GM19035 (cell line): Measurements from ENCODE around the gene HOXB2.

Experiments used
- ATAC-seq: cut with Tn5 transposase; IDR thresholded peaks from one replicate; pipeline ENCODE4 v1.9.1; 2021; ENCODE audit not compliant: unreplicated experiment

Gene HOXB2

DNA sequence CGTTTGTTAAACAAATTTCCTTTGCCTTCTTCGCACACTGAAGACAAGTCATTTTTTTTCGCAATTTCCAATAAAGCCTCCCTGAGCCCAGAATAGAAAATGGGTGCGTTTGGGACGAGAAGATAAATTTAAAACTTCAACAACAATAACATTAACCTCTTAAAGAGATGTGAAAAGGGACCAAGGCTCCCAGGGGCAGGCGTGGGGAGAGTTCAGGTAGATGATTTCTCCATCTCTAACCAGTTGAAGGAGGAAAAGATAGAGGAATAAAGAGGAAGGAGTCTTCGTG, 34.5 kb upstream of the HOXB2 start:
- ATAC-seq, result no peak

DNA sequence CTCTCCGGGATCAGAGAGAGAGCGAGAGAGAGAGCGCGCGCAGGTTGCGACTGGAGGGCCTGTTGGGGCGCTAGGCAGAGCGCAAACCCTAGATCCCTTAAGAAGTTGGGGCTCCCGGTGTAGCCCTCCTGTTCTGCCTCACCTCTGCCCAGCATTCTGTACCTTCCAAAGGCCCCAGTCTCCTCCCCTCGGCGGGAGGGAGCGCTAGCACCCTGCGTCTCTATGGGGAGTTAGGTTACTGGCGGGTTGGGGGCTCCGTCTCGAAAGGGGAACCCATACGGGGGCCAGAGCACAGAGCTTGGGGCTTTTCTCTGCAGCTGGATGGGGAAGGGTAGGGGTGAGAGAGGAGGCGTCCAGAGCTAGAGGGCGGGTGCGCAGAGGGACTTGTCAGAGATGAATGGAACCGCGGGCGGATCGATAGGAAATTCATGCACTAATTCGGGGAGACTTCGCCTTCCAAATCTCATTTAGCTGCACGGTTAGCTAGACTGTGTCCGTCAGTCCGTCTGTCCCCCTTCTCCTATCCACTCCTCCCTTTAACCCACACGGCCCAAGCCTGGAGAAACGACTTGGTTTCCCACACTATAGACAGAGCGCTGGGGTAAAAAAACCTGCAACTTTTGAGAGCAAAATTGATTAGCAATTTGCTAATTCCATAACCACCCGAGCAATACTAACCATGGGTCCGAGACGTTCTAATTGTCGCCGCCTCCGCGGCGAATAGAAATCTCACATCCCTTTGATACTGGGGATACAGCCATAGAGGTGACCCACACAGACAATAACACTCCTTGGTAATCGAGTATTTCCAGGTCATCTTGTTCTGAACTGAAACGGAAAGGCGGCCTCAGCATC, 33.9 kb upstream of the HOXB2 start:
- ATAC-seq, result peak; percentile 34

DNA sequence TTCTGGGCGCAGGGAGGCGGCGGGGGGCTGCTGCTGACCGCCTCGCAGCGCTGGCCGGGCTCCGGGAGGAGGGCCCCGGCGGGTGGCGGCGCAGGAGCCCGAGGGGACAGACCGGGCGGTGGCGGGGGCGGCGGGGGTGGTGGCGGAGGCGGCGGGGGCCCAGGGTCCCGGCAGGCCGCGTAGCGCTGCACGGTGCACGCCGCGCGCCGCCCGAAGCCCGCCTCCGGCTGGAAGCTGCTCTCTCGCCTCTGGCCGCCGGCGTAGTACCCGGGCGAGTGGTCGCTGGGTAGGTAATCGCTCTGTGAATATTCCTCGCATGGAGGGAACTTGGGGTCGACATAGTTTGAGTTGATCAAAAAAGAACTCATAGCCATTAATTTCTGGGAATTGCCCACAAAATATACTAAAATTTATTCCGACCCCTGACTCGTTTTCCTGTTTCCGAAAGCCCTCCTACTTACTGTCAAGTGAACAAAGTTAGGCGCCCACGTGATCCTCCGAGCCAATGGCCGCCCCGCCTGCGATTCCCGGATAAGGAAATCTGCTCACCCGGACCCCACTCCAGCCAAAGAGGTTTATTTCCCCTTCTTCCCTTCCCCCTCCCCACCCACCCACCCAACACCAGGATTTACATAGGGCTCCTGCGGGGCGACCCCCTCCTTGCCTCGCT, 33.2 kb upstream of the HOXB2 start, which contains the start of gene HOXB4:
TSS of gene HOXB4 (minus strand) at position 405 of the 670 bp plus-strand sequence. CDS start at position 374, 31 bp downstream.
- peak; percentile 70 for ATAC-seq

DNA sequence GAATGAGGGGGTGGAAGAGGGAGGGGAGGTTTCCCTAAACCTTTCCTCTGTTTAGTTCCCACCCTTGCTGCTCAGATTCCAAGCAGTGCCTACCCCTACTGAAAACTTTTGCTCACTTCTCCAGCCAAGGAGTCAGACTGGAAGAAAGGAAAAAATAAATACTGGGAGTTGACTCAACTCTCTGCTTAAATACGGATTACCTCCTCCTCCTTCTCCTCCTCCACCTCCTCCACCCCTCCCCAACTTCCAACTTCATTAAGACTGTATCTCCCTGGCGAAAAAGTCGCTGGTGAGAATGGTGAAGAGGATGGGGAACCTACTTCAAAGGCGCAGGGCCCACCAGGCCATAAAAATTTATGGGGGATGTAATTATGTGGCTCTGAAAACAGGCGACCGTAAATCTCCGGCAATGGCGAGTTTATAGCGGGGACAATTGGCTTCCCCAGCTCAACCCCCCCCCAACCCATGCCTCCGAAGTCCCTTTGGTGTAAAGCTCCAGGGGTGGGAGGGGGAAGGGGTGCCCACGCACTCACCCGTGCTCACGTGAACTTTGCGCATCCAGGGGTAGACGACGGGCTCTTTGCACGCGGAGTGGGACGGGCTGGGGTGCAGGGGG, 32.5 kb upstream of the HOXB2 start:
- ATAC-seq, result no peak

DNA sequence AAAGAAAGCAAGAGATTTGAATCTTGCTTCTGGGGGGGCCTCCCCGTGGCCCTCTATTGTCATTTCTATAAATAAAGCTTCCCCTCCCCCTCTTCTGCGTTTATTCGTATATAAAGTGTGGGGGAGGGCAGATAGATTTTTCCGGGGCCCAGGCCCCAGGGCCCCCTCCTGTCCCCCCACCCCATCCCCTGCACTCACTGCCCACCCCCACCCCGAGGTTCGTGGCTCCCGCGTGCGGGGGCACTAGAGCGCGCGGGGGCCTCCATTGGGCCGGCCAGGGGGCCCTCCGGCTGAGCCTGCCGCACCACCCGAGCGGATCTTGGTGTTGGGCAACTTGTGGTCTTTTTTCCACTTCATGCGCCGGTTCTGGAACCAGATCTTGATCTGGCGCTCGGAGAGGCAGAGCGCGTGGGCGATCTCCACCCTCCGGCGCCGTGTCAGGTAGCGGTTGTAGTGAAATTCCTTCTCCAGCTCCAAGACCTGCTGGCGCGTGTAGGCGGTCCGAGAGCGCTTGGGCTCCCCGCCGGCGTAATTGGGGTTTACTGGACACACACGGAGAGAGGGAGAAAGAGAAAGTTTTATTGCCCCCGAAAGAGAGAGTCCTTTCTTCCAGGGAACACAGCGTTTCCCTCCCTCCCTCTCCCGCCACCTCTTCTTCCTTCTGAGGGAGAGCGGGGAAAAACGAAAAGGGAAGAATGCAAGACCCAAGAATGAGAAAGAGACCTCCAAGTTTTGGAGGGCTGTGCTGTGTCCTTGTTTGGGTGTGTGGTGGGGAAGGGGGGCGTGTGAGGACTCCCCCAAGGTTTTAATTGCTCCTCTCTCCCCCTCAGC, 31.8 kb upstream of the HOXB2 start:
- no peak for ATAC-seq

DNA sequence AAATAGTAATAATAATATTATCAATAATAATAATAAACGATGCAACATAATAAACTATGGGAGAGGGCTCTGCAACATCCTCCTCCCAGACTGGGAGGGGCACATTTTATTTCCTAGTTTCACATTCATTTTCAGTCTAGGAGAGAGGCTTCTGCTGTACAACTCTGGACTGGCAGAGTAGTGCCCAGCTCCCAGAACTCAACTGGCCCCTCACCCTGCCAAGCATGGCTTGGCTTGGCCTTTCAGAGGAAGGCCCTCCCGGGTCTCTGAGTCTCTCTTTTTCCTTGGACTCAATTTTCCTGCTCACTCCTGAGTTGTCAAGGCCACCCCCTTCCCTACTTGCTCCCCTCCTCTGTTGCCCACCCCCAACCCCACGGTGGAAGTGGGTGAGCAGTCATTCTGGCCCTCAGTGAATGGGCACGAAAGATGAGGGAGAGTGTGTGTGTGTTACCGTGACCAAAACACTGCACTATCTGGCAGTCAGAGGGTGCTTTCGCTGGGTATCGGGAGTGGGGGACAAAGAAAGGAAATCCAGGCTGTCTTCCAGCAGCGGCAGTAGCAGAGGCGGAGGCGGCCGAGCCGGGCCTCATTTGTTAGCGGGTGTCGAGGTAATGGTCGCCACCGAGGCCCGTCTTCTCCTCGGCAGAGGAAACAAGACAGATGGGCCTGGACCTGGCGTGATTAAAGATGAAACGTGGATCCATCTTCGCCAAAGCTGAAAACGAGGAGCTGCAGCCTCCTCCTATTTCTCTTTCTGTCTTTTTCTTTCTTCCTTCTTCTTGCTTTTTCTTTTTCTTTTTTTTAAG, 31.0 kb upstream of the HOXB2 start:
- ATAC-seq, result no peak

DNA sequence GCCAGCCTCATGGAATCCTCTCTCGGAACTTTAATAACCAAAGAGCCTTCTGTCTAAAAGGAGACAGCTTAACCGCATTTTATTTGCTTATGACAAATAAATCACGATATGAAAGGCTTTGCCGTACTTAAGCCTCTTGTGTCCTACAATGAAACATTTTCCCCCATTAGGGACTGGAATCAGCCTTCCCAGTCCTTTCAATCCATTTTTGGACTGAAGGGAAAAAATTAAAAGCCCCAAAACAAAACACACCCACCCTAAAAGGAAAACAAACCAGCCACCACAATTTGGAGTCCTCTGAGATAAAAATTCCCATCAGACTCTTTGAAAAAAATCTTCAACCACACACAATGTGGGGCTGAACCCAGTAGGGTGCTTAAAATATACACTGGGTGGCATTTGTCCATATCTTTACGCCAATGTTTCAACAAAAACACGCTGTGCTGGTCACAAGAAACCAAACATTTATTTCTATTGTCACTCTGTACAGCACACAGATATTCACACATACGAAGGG, 30.2 kb upstream of the HOXB2 start:
- no peak for ATAC-seq

DNA sequence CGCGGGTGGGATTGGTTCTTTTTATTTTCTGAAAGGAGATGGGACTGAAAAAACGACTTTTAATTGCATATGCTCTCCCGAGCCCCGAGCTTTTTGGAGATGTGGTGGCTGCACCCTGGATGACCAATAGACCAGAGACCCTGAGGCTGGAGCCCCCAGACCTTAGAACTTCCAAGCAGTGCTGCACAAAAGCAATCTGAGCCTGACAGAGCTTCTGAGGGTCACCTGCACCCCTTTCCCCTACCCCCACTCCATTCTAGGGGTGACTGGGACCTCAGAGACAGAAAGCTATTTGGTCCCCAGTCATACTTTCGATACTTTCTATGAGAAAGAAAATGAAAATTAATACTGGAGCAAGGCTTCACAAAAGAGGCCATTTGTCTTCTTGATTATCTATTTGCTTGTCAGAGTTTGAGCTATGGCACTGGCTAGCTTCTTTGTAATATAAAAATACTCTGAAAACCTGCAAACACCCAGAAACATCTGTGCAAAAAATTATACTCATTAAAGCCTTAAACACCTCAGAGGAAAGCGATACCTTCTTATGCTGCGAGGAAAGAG, 29.7 kb upstream of the HOXB2 start:
- ATAC-seq, result no peak

DNA sequence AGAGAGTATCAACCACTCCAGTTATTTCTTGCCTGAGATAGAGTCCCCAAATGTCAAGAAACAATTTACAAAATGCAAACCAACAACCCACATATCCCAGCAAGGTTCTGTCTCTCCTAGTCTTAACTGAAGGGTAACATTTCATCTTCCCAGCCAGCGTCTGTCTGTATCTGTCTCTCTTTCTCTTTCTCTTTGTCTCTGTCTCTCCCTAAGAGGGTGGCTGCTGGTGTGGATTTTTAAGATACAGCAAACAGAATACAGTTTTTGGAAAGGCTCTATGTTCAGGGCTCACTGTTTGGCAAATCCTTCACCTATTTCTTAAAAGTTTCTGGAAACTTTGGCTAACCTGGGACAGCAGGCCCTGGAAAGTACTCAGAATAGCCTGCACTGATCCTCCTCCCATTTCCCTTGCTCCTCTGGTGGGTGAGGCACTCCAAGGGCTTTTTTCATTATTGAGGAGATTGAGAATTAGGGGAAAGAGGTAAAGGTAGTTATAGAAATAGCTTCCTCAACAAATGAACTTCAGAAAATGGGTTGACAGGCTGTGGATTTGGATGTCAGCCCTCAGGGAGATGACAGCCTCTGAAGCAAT, 27.0 kb upstream of the HOXB2 start:
- ATAC-seq, result no peak

DNA sequence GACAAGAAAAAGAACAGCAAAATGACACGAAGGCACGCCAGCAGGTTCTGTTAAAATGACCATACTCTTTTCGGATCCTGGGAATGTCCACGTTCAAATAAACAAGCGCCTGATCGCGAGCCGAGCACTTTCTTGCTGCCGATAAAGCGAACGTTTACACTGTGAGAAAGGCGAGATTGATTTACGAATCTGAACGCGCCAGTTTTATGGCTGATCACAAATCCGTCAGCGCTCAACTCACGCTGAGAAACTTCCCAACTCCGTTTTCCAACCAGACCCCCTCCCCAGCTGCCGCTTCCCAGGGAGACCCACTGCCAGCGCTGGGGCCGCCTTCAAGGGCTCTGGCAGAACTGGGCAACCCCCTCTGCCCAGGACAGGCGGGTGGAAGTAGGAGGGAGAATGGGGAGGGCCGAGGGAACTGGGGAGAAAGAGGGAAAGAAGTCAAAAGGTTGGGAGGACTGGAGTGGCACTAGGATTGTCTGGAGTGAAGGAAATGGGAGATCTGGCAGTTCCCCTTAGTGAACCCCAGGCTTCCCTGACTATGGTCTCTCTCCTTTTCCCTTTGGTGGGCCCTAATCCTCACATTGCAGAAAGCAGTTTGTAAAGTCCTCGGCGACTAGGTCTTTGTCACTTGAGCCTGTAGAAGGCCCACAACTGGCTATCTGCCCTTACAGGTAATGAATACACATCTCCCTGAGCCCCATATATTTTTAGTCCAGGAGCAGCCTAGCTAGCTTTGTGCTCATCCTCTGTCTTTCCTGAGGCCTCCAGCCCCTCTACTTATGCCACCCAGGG, 26.3 kb upstream of the HOXB2 start:
- no peak for ATAC-seq

DNA sequence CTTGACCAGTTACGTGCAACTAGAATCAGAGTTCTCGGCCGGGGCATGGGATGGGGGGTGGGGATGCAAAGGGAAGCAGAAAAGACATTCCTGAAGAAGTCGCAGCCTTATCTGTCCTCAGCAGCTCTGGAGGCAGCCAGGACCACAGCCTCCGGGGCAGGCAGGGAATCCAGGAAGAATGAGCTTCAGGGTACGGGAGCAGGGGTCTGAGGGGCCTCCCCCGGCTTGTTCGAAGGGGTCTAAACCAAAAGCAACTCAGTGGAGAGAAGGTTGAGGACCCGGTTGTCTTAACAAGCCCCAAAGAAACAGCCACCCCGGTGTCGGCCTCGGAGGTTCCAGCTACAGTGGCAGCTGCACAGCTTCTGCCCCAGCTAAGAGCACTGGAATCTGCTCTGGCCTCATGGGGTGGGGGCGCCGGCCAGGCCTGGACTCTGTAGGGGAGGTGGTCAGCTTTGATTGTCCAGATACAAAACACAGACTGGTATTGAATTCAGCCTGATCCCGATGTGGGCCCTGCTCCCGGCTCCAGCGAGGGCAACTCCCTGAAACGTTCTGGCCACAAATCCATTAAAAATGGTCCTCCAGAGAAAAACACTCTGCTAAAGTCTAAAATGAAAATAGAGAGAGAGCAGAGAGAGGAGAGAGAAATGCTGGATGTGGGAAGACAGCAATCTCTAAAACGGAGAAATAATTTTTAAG, 25.6 kb upstream of the HOXB2 start:
- no peak for ATAC-seq

DNA sequence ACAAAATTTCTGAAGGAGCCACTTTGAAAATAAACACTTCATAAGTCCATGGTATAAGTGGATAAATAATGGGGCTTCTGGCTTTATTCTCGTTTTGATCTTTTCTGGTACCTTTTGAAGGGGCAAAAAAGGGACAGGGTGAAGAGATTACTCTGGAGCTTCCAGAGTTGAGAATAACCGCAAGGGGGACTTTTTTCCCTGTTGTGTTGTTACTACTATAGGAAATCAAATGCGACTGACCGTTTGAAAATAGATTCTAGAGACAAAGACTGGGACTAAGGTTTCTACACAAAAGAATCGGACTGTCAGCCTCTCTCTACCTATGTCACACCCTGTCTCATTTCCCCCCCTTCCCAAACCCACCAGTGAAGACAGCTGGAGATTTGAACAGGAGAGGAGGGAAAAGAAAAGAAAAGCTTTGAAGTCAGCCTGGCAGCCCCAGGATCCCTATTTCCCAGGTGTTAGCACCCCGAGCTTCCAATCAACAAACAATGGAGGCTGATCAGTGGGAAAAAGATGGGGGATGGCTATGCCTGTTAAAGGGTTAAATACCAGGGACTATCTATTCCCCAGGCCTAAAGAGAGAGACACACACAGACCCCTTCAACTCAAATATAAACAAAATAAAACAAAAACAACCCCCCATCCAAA, 24.9 kb upstream of the HOXB2 start:
- ATAC-seq, result no peak

DNA sequence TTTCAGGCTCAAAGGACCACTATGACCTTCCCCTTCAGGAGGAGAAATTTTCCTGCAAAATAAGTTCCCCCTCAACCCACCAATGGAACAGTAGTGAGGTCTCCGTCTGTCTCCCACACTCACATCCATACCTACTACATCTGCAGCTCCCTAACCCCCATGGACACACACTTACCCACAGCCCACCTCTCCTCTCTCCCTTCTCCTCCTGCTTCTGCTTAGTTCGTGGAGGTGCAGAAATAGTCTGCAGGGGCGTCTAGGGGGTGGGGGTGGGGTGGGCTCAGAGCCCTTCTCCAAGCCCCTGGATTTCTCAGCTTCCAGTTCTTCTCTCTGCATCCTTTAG, 24.3 kb upstream of the HOXB2 start:
- no peak for ATAC-seq

DNA sequence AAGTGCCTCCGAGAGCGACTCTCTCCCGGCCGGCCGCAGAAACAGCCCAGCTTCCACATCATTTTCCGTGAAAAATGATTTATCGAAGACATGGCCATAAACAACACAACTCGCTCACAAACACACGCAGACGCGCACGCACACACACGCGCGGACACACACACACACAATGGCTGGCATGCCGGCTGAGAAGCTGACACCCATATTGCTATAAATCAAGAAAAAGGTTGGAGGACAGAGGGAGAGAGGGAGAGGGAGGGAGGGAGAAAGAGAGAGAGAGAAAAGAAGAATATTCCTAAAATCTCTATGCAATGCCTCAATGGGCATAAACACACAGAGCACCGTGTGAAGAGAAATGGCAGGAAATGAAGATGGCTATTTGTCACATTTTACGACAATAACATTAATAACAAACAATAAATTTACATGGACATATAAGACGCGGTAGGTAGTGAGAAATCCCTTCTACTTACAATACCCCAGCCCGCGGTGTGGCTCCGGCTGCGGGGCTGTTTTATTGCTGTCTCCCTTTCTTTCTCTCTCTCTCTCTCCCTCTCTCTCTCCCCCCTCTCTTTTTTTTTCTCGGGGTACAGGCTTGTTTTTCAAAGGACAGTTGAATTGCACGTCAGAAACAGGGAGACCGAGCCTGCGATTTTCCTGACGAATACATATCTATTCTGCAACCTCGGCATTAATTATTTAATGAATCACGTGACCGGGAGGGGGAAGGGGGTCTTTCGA, 23.8 kb upstream of the HOXB2 start:
- ATAC-seq, result no peak

DNA sequence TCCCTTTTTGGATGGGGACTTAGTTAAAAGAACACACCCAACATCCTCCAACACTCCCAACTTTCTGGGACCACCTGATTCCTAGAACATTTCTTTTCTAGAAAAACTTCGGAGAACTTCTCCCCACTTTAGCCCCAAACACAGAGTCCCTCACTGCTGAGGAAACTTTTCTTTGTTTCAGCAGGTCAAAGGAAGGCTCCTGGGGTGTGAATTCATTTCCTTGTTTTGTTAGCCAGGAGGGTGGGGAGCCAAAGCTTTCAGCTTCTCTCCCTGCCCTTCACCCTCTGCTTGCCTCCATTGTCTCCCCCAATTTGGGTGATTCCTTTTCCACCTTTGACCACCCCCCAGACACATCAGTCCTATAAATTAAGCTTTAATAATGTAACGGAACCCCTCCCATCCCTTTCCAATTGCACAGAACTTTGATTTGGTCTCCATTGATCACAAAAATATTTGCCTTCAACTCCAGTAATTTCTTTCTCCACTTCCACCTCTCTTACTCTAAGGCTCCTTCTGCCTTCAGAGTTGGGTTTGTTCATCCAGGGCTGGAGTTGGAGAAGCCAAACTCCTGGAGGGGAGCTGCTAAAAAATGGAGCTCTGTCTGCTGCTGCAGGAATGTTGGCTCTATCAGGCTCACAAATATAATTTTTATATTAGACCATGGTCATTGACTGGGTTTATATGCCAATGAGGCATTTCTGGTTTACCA, 22.9 kb upstream of the HOXB2 start:
- ATAC-seq, result no peak

DNA sequence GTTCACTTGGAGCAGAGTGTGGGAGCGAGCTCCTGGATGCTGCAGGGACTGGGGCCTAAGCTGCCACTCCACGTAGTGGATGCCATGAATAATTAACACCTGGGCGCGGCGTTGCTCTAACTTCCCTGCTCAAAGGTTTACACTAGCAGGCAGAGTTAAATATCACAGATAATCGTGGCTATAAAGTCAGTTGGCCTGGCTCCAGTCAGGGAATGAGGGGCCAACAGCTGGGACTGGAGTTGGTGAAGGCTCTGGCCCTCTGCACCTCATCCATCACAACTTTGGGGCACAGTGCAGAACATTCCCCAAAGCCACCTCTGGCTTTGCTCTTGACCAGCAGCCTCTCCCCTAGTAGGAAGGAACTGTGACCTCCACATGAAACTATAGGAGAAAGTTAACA, 22.3 kb upstream of the HOXB2 start:
- no peak for ATAC-seq
